K562 (cell line): ENCODE data around the gene GTF2H4.

Source experiments
- EZH2 ChIP-seq: IDR thresholded peaks from 2 replicates; pipeline ENCODE4 v1.6.1; 2012; ENCODE audit warnings: low read depth, mild to moderate bottlenecking, inconsistent platforms, low read length, borderline replicate concordance
- NR2C2 ChIP-seq, 2 experiments: fragments of 200-800 bp in 1 of 2; sonication (Bioruptor generic) in 1 of 2; sonication (generic) in 1 of 2; formaldehyde crosslinking in 1 of 2; IDR thresholded peaks; 2 replicates each; pipeline versions ENCODE4 v1.6.1 to v1.8.0; 2016 to 2022; ENCODE audit warnings: mild to moderate bottlenecking in 1 of 2, missing compliant biosample characterization in 1 of 2, missing genetic modification characterization in 1 of 2, missing genetic modification reagents in 1 of 2
- RCOR1 ChIP-seq, 2 experiments: IDR thresholded peaks; 2 replicates each; pipeline ENCODE4 v1.6.1; 2012; ENCODE audit warnings: low read depth in 2 of 2, low read length in 2 of 2, borderline replicate concordance in 1 of 2, improper control_type of control experiment in 1 of 2
- SMARCC2 ChIP-seq: fragments of 450-650 bp; IDR thresholded peaks from 2 replicates; pipeline ENCODE4 v1.6.1; 2017; ENCODE audit warnings: antibody characterized with exemption, moderate library complexity, mild to moderate bottlenecking, low read depth
- TFAP4 ChIP-seq: sonication (generic); formaldehyde crosslinking; IDR thresholded peaks from 2 replicates; pipeline ENCODE4 v1.8.0; 2022; ENCODE audit warnings: missing genetic modification reagents, mild to moderate bottlenecking, moderate library complexity, borderline replicate concordance
- ZC3H4 ChIP-seq: sonication (generic); formaldehyde crosslinking; IDR thresholded peaks from 2 replicates; pipeline ENCODE4 v1.9.0; 2021; ENCODE audit warnings: missing genetic modification reagents, borderline replicate concordance
- ZNF274 ChIP-seq: IDR thresholded peaks from 2 replicates; pipeline ENCODE4 v1.6.1; 2011; ENCODE audit warnings: low read depth, mild to moderate bottlenecking, low read length, moderate library complexity, borderline replicate concordance
- ZNF324 ChIP-seq: fragments of 250-450 bp; sonication (Bioruptor Pico); IDR thresholded peaks from 2 replicates; pipeline ENCODE4 v1.4.0; 2020; ENCODE audit warnings: mild to moderate bottlenecking

- no peak for TF ChIP-seq ZNF324
- no peak for TF ChIP-seq SMARCC2
- TF ChIP-seq ZNF274: no peak
- TF ChIP-seq RCOR1 (IDR thresholded peaks at IDR 0.05; ENCODE audit: borderline replicate concordance in 1 of 2, low read depth in 2 of 2, low read length in 2 of 2): no peak
- no peak for TF ChIP-seq TFAP4 (CRISPR knock-in tag)
- TF ChIP-seq ZC3H4: no peak
- no peak for TF ChIP-seq NR2C2 (CRISPR knock-in tag; IDR thresholded peaks at IDR 0.05)
- TF ChIP-seq NR2C2 (tag; IDR thresholded peaks at IDR 0.05): no peak
- TF ChIP-seq EZH2: no peak
Measured at GRCh38 chr6:30947231-30947630, 39.2 kb downstream of the GTF2H4 start.
